ENCODE measurements around the gene ESPNL.

The ESPNL gene

DNA sequence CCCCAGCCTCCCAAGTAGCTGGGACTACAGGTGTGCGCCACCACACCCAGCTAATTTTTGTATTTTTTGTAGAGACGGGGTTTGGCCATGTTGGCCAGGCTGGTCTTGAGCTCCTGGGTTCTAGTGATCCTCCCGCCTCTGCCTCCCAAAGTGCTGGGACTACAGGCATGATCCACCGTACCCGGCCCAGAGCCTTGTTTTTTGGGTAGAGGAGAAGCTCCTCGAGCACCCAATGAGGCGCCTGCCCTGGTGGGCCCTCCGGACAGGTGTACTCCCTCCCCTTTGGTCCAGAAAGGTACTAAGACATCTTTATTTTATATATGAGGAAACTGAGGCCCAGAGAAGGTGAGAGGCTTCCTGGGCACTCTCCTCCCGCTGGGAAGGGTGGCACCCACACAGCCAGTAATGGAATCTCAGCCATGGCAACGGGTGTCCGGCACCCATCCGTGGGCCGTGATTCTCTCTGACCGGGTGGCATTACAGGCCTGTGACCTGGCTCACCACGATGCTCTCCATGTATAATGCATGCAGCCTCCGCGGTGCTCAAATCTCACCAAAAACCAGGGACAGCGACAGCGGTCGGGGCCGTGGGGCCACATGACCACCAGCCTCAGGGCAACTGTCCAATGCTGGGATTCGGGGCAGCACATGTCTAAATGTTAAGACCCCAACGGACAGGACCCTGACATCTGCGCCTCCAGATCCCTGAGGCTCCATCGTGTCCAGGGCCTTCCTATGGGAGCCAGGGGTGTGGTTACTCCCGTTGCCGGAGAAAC lies 21.6 kb downstream of the ESPNL start:
- peaks cover 4% of the 10 kb centered on the region for H3K4me1 Mint-ChIP-seq
- no peak overlapping the region for H3K27ac Mint-ChIP-seq
- peaks cover 7% of the 10 kb centered on the region for H3K9me3 Mint-ChIP-seq
- H3K4me3 Mint-ChIP-seq, result no peak overlapping the region
- H3K27me3 Mint-ChIP-seq (ENCODE audit: low read depth, poor library complexity), result peaks cover 34% of the 10 kb centered on the region
- no peak for DNase-seq
- TF ChIP-seq, protein P1, sequence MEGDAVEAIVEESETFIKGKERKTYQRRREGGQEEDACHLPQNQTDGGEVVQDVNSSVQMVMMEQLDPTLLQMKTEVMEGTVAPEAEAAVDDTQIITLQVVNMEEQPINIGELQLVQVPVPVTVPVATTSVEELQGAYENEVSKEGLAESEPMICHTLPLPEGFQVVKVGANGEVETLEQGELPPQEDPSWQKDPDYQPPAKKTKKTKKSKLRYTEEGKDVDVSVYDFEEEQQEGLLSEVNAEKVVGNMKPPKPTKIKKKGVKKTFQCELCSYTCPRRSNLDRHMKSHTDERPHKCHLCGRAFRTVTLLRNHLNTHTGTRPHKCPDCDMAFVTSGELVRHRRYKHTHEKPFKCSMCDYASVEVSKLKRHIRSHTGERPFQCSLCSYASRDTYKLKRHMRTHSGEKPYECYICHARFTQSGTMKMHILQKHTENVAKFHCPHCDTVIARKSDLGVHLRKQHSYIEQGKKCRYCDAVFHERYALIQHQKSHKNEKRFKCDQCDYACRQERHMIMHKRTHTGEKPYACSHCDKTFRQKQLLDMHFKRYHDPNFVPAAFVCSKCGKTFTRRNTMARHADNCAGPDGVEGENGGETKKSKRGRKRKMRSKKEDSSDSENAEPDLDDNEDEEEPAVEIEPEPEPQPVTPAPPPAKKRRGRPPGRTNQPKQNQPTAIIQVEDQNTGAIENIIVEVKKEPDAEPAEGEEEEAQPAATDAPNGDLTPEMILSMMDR (IDR thresholded peaks at IDR 0.05), result no peak
- no peaks in the 10 kb centered on the region for H3K36me3 Mint-ChIP-seq (ENCODE audit: low read depth)

DNA sequence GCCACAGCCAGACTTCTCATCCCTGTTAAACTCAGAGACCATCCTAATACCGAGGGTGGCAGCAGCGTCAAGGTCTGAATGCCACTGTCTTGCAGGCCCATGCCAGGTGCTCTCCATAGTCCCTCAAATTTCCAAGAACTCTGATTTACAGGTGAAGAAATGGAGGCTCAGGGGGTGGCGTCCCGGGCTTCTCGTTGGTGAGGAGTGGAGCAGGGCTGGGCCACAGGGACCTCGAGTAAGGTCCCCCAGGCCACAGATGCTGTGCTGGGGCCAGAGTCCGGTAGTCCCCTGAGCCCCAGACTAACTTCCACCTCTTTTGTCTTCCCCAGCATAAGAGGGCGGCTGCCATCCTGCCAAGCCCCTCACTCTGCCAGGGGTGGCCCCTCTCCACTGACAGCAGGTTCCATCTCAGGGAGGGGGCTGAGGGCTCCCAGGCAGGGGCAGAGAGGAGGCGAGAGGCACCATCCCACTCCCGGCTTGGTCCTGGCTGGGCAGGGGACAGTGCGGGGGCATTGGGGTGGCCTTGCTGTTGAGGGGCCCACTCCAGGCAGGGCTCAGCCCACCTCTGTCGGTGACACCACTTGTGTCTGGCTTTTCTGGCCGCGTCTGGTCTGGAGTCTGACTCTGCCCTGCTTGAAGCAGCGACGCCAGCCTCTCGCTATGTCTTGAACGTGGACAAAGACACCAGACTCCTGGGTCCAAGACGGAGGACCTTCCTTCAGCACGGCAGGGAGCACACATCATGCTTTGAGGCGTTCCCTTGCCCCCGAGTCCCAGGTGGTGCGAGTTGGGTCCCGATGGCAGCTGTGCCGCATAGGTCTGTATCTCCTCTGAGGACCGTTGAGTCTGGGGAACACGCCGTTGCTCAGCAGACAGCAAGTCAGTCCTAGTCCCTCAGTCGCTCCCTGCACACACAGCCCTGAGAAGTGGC lies 22.4 kb downstream of the ESPNL start:
- peaks cover 3% of the 10 kb centered on the region for H3K9me3 Mint-ChIP-seq
- TF ChIP-seq, protein P1 (IDR thresholded peaks at IDR 0.05), result no peak
- no peak overlapping the region for H3K4me3 Mint-ChIP-seq
- H3K27me3 Mint-ChIP-seq (ENCODE audit: low read depth, poor library complexity), result peaks cover 27% of the 10 kb centered on the region
- no peak for DNase-seq
- H3K36me3 Mint-ChIP-seq (ENCODE audit: low read depth), result no peaks in the 10 kb centered on the region
- no peak overlapping the region for H3K27ac Mint-ChIP-seq
- H3K4me1 Mint-ChIP-seq, result peaks cover 5% of the 10 kb centered on the region

DNA sequence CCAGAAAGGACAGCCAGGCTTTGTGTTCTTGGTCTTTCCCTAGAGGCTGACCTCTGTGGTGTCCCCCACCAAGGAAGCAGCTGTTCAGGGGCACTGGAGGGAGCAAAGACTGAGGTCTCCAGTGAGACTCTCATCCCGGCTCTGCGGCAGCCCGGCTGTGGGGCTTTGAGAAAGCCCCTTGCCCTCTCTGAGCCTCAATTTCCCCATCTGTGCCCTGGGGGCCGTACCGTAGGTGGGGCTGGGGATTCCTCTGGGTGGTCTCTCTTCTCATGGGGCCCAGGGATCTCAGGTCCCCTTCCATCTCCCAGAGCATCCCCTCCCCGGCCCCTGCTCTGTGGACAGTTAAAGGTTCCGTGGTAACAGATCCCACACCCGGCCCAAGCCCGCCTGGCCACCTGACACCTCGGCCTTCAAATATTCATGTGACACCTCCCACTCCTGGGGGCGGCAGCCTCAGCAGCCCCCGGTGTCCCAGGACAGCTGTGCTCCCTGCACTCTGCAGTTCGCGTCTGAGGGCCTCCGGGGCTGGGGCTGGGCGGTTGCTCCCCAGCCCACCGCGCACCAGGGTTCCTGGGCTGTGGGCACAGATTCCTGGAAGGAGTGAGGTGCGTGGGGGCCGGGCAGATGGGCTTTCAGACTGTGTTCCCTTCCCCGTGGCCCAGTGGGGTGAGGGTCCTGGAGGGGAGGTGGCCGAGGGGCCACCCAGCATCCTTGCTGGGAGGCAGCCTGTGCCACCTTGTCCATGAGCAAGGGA lies 23.3 kb downstream of the ESPNL start:
- no peaks in the 10 kb centered on the region for H3K9me3 Mint-ChIP-seq
- DNase-seq, result no peak
- peaks cover 20% of the 10 kb centered on the region for H3K27me3 Mint-ChIP-seq (ENCODE audit: low read depth, poor library complexity)
- peaks cover 8% of the 10 kb centered on the region for H3K4me1 Mint-ChIP-seq
- no peaks in the 10 kb centered on the region for H3K36me3 Mint-ChIP-seq (ENCODE audit: low read depth)
- H3K4me3 Mint-ChIP-seq, result no peak overlapping the region
- TF ChIP-seq, protein P1 (IDR thresholded peaks at IDR 0.05), result no peak
- H3K27ac Mint-ChIP-seq, result no peak overlapping the region

DNA sequence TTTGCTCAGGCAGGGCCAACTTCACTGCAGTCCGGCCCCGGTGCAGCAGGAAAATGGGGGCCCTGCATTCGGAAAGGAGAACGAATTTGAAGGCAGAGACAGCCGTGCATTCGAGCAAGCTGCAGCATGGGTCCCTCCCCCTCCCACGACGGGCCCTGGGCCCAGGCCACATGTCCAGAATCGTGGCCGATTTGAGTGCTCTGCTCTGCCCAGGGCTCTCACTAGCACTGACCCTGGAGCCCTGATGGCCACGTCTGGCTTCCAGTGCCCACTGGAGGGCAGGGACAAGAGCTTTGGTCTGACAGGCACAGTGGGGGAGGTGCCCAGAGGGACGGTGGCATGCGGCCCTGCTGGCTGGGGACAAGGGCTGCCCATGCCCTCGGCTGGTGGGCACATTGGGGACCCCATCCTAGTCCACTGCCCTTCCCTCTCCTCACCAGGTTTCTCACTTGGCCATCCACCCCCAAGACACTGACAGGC lies 23.9 kb downstream of the ESPNL start:
- Mint-ChIP-seq H3K27ac (no peak overlapping the region), H3K4me3 (no peak overlapping the region)
- DNase-seq, result no peak

DNA sequence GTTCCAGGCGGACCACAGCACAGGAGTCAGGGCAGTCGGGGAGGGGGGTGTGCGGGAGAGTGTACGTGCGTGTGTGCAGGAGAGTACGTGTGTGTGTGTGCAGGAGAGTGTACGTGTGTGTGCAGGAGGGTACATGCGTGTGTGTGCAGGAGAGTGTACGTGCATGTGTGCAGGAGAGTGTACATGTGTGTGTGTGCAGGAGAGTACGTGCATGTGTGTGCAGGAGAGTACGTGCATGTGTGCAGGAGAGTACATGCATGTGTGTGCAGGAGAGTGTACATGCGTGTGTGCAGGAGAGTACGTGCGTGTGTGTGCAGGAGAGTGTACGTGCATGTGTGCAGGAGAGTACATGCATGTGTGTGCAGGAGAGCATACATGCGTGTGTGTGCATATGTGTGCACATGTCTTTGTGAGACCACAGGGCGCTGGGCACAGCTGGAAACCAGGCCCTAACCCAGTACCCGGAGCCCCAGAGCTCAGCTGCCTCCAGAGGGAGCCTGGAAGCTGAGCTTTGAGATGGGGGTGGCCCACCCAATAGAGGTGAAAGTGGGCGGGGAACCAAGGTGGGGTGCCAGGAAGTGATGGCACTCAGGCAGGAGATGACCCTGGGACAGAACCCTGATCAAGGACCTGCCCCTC lies 24.5 kb downstream of the ESPNL start:
- Mint-ChIP-seq H3K4me3 (no peak overlapping the region), H3K27me3 (ENCODE audit: low read depth, poor library complexity) (peaks cover 8% of the 10 kb centered on the region), H3K27ac (no peak overlapping the region), H3K36me3 (ENCODE audit: low read depth) (no peaks in the 10 kb centered on the region), H3K9me3 (no peaks in the 10 kb centered on the region), H3K4me1 (peaks cover 8% of the 10 kb centered on the region)
- DNase-seq, result no peak
- TF ChIP-seq, protein P1 (IDR thresholded peaks at IDR 0.05), result no peak

More for the DNA sequence above, 23.9 kb downstream of the ESPNL start:
- Mint-ChIP-seq H3K9me3 (no peaks in the 10 kb centered on the region), H3K36me3 (ENCODE audit: low read depth) (no peaks in the 10 kb centered on the region), H3K4me1 (peaks cover 8% of the 10 kb centered on the region), H3K27me3 (ENCODE audit: low read depth, poor library complexity) (peaks cover 13% of the 10 kb centered on the region)
- TF ChIP-seq, protein P1 (IDR thresholded peaks at IDR 0.05), result no peak

Measured in nephron progenitor cell (in vitro differentiated cells).